VCaP (cell line): ENCODE measurements around the gene RAD51B.

Experiments
- H3K27ac ChIP-seq: fragments of 450-650 bp; 2 replicates; pipeline ENCODE4 v1.5.1; 2017
- TF ChIP-seq, protein P1 (sequence below): fragments of 450-650 bp; conservative IDR thresholded peaks from 2 replicates; pipeline ENCODE4 v1.5.1; 2017; ENCODE audit warnings: mild to moderate bottlenecking, moderate library complexity

The RAD51B gene

GRCh38 chr14:68482018-68482417 is 662.4 kb downstream of the RAD51B start:
- H3K27ac ChIP-seq = no peak overlapping the region
- TF ChIP-seq, protein P1, sequence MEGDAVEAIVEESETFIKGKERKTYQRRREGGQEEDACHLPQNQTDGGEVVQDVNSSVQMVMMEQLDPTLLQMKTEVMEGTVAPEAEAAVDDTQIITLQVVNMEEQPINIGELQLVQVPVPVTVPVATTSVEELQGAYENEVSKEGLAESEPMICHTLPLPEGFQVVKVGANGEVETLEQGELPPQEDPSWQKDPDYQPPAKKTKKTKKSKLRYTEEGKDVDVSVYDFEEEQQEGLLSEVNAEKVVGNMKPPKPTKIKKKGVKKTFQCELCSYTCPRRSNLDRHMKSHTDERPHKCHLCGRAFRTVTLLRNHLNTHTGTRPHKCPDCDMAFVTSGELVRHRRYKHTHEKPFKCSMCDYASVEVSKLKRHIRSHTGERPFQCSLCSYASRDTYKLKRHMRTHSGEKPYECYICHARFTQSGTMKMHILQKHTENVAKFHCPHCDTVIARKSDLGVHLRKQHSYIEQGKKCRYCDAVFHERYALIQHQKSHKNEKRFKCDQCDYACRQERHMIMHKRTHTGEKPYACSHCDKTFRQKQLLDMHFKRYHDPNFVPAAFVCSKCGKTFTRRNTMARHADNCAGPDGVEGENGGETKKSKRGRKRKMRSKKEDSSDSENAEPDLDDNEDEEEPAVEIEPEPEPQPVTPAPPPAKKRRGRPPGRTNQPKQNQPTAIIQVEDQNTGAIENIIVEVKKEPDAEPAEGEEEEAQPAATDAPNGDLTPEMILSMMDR = no peak

- TF ChIP-seq, protein P1 = no peak
- no peak overlapping the region for H3K27ac ChIP-seq
These were observed 663.3 kb downstream of the RAD51B start for GRCh38 chr14:68482772-68483395.

DNA sequence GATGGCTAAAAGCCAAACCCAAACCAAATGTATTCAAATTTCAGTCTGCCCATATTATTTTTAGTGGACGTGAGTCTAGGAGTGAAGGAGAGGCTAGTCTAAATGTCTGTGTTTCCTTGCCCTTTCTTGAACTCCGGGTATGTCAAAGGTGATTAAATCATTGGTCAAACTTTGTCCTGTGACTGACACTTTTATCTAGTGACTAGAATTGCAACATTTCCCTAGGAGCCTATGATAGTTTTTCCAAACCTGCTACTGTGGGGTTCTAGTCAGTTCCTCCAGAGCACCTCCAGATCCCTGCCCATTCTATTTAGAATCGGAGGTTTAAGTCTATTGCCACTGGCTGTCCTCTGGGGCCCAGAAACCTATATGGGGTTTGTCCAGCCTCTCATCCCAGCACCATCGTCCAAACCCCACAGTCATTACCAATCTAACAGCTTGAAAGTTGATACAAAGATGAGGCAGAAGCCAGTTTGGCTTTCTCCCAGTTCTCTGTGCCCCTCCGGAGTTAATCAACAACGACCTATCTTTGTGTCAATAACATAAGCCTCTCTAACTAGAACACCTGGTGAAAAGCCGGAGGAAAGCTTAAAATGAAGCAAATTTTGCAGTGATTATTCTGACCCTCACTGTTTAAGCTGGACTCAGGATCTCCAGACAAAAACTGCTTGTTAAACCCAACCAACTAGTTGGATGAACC is 666.6 kb downstream of the RAD51B start:
- H3K27ac ChIP-seq = peak overlapping the region; percentile 37
- TF ChIP-seq, protein P1 = no peak

DNA sequence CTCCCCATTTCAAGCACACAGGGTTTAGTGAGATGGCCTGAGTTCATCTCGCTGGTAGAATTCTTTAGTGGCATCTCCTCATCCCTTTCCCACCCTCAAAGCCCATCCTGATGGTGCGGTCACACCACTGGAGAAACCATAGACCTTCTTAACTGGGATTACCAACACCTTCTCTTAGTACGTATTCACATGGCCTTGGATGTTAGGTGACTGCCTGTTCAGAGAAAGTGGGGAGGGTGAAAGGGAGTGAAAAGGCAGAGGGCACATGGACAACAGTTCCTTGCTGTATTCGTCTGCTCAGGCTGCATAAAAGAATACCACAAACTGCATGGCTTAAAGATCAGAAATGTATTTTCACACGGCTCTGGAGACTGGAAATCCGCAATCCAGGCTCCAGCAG is 667.2 kb downstream of the RAD51B start:
- TF ChIP-seq, protein P1 = no peak
- peak overlapping the region; percentile 37 for H3K27ac ChIP-seq

DNA sequence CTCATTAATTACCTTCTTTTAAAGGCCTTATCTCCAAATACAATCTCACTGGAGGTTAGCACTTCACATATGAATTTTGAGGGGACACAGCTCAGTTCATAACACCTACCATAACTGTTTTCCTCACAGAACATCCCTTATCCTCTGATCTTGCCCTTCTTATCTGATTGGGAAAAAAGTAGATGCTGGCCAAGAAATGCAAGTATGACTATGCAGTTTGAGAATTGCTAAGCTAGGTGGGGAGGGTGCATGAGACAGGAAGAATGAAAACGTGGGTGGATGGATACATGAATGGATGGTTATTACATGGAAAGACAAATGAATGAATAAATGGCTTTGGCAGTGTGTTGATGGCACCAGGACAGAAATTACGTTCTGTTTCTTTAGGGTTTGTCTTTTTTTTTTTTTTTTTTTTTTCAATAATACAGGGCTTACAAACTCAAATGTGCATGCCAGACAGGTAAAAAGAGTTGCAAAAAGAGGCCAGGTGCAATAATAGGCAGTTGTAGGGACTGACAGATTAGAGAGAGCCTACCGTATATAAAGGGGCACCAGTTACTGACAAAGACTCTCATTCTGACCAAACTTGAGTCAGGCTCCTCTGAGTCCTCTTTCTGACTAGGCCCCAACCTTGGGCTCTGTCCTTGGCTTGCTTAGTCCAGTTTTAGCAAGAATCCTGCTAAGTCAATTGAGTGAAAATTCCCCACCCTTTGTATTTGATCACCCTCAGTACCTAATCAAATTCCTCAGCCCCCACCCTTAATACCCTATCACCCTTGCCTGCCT is 668.4 kb downstream of the RAD51B start:
- TF ChIP-seq, protein P1 = no peak
- H3K27ac ChIP-seq = peak overlapping the region; percentile 37; the same call in 1 of the 2 replicates

DNA sequence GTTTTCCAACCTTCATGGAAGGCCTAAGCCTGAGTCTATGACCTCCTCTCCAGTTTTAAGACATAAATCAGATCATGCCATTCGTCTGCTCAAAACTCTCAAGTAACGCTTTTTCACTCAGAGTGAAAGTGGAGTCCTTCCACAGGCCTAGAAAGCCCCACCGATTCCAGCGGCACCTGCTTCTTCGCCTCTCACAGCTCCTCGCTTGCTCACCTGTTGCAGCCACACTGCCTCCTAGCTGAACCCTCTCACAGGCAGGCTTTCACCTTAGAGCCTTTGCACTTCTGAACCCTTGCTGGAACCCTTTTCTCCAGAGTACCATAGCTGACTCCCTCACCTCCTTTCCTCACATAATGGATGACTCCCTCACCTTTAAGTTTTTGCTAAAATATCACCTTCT is 672.2 kb downstream of the RAD51B start:
- TF ChIP-seq, protein P1 = no peak
- no peak overlapping the region for H3K27ac ChIP-seq
